Hepatic stellate cell (primary cell): Measurements from ENCODE around the gene PAX7.

ENCODE experiments used
- DNase-seq: peaks from one replicate; pipeline ENCODE4 v3.0.0; 2011; ENCODE audit warnings: low spot score

Gene PAX7

DNA sequence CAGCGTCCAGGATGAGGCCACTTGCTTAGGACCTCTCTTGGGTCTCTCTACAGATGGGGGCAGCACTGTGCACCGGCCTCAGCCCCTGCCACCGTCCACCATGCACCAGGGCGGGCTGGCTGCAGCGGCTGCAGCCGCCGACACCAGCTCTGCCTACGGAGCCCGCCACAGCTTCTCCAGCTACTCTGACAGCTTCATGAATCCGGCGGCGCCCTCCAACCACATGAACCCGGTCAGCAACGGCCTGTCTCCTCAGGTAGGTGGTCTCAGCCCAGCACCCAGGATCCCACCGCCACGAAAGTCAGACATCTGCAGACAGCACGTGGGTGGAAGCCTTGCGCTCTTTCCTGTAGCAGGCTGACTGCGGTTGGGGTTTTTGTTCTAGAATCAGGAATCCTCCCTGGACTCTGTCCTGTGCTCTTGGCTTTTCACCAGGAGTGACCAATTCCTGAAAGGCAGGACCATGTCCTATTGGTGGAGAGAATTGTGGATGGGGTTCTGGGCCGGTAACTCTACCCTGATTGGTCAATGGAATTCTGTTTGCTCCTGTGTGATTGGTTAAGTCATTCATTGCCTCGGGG is 72.5 kb downstream of the PAX7 start:
- DNase-seq = no peak

- no peak for DNase-seq
Measured at GRCh38 chr1:18705811-18706210, 75.2 kb downstream of the PAX7 start.

- no peak for DNase-seq
Measured at GRCh38 chr1:18707696-18708257, 77.1 kb downstream of the PAX7 start.

GRCh38 chr1:18710002-18710401 is 79.4 kb downstream of the PAX7 start:
- DNase-seq = no peak

DNA sequence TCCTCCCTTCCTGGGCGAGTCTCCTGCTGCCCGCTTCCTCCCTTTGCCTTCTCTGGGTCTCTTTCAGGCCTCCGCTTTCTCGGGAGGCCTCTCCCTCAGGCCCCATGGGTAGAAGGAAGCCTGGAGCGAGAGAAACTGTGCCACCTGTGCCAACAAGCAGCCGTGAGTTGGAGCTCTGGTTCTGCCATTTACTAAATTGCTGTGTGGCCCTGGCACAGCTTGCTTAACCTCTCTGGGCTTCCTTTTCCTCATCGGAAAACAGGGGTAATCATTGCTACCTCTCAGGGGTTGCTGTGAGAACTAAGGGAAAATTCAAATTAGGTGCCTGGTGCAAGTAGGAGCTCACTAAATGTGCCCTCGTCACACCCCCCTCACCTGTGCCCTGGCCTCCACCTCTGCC is 80.4 kb downstream of the PAX7 start:
- no peak for DNase-seq

DNA sequence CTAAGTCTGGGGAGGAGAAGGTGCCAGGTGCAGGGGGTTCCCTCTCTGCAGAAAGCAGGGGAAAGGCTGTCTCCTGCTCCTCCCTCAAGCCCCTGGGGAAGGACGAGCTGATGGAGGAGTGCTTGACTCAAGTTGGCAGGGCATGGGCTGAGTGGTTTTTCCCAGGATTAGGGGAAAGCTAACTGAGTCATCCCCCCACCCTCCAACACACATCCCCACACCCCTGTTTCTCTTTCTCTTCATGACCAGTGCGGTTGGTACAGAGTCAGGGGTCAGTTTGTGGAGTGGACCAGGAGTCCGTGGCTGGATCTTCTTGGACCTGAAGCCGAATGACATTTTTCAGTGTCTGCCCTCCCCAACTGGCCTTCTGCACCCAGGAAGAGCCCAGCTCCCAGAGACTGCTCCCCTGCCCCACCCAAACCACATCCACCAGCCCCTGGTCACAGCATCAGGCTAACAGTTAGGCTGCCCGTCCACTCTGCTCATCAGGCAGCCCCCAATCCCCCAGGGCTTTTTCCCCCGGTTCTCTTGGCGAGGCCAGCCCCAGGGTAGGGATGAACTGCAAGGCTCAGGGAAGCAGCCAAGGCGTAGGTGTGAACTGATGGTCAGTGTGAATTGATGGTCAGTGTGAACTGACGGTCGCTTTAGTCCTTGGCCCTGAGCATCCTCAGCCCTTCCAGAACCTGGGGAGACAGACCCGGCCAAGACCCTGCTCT is 81.0 kb downstream of the PAX7 start:
- no peak for DNase-seq

GRCh38 chr1:18712252-18712600 is 81.6 kb downstream of the PAX7 start:
- no peak for DNase-seq

- no peak for DNase-seq
Measured at GRCh38 chr1:18714404-18715175, 83.9 kb downstream of the PAX7 start.

- no peak for DNase-seq
Measured at GRCh38 chr1:18716112-18716784, 85.6 kb downstream of the PAX7 start.

DNA sequence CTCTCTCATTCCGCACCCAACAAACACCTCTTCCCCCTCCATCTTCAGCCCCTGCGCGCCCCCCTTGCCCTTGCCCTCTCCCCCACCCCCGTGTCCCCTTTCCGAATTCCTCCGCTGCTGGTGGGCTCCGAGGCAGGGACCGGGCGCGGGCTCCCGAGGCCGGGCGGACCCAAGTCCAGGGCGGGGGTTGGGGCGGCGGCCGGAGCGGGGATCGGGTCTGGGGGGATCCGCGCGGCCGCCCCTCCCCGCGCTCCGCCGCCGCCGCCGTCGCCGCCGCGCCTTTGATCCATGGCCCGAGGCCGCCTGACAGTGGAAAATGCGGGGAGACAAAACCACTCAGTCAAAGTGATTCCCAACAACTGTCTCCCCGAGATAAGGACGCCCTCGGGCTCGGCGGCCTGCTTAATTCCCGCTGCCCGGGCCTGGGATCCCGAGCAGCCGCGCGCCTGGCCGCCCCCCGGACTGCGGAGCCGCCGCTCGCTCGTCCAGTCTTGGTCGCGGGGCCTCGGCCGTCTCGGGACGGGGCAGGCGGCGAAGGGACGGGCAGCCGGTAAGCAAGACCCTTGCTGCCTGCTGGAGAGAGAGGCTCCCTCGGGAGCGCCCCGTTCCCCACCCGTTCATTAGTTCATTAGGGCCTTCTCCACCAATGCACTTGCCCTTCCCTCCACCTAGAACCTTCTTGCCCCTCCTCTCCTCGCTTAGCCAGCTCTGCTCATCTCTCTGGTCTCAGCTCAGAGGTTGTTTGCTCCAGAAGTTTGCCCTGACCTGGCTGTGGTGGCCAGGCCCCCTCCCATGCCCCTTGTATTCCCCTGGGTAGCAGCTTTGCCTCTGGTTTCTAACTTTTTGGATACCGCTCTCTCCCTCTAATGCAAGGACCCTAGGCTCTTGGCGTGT is 86.4 kb downstream of the PAX7 start:
- no peak for DNase-seq

DNA sequence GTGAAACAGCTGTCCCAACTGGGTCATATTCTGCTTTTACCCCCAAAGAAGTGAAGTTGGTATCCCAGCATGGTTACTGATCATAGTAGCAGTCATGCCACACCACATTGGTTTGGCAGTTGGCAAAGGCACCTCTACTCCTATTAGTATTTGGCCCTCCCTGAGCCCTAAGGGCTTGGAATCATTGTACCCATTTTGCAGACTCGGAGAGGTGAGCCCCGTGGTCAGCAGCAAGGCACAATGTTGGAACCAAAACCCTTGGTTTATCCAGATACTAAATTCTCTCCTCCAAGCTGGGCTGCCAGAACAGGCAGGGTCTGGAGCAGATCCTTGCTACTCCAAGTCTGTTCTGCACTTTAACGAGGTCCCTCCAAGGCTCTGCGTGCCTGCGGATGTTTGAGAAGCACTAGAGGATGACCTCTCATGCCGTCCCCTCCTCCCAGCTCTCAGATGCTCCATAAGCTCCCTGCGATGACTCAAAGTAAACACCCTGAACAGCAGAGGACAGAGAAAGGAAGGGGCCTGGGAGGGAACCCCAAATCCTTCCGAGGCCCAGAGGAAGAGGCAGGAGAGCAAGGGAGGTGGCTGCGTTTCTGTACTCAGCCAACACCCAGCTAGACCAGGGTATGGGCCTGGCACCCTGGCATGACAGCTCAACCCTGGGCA is 89.3 kb downstream of the PAX7 start:
- peak; percentile 46 for DNase-seq

GRCh38 chr1:18721041-18721440 is 90.4 kb downstream of the PAX7 start:
- DNase-seq = no peak

- no peak for DNase-seq
Measured at GRCh38 chr1:18721776-18722175, 91.1 kb downstream of the PAX7 start.

- no peak for DNase-seq
Measured at GRCh38 chr1:18722270-18722669, 91.6 kb downstream of the PAX7 start.

DNA sequence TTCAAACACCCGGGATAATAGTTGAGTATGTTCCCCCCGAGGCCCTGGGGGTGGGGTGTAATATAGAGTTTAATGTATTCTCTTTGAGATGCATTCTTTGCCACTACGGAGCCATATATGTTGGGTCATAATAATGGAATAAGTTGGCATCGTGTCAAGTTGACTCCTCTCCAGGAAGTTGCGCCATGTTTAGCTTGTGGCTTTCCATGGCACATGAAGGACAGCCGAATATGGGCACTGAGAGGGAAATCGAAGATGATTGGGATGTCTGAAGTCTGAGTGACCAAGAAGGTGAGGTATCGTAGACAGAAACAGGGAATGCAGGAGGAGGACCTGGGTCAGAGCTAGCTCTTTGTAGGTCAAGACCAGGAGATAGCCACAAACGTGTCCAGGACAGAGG is 92.6 kb downstream of the PAX7 start:
- no peak for DNase-seq

GRCh38 chr1:18723701-18724411 is 93.2 kb downstream of the PAX7 start:
- no peak for DNase-seq

- no peak for DNase-seq
Measured at GRCh38 chr1:18724801-18725200, 94.2 kb downstream of the PAX7 start.

DNA sequence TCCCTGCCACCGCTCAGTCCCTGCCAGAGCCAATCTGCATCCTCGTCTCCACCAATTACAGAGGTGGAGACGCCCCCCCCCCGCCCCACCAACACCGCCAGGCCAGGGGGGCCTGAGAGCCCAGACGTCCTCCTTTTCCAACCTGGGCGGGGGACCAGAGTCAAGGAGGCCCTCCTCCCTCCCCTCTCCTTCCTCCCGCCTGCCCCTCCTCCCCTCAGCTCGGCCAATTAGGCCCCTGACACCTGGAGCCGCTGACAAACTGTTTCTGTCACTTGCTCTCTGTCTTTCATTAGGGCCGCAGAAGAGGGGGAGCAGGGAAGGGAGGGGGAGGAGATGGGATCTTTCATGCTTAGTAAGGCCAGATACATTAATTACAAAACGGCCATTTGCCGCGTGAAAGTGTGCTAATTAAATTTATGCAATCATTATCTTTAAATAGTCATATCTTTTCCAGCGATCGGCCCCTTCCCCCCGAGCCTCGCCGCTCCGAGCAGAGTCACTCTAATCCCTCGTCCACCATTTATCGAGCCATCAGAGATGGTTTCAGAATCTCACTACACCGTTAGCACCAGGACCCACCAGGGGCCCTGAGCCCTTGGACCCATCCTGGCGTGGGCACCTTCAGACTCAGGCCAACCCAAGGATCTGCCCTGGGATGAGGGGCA is 94.7 kb downstream of the PAX7 start:
- no peak for DNase-seq

GRCh38 chr1:18726368-18726767 is 95.7 kb downstream of the PAX7 start:
- DNase-seq = no peak

DNA sequence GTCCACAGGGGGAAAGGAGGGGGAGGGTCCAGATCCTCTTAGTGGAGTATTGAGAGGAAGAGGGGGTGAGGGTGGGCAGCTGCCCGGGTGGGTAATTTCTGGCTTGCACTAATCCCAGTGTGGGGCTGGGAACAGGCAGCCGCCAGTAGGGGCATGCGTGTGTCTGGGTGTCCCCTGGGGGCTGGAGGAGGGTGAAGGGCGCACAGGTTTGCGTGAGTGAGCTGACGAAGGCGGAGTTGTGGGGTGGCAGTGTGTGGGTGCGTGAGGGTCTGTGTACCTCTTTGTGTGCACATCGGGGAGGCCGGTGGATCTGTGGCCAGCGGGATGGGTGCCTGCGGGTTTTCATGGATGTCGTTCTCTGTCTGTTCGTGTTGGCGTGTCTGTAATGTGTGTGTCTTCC is 97.3 kb downstream of the PAX7 start:
- DNase-seq = no peak
